EL (cell line): ENCODE data around the gene PLEKHA6.
A peak's percentile ranks its signal among the peaks of the same experiment; 100 is the strongest.

Source experiments
- DNase-seq: peaks from one replicate; pipeline ENCODE4 v3.0.0-alpha.2; 2016

PLEKHA6 gene

GRCh38 chr1:204359474-204360255 lies at the start of gene PLEKHA6:
TSS of gene PLEKHA6 (minus strand) at chr1:204359929. CDS start at chr1:204273727, 86,202 bp downstream.
- peak; percentile 57 for DNase-seq

- DNase-seq: peak; percentile 16
Measured at GRCh38 chr1:204409123-204409522, 49.4 kb upstream of the PLEKHA6 start.

- DNase-seq: no peak
Measured at GRCh38 chr1:204408602-204409001, 48.9 kb upstream of the PLEKHA6 start.

- DNase-seq: peak; percentile 75
Measured at GRCh38 chr1:204408074-204408507, 48.4 kb upstream of the PLEKHA6 start.

- DNase-seq: no peak
Measured at GRCh38 chr1:204407295-204407971, 47.7 kb upstream of the PLEKHA6 start.

GRCh38 chr1:204406621-204407020 lies 46.9 kb upstream of the PLEKHA6 start:
- DNase-seq: no peak

- DNase-seq: no peak
Measured at GRCh38 chr1:204405988-204406387, 46.3 kb upstream of the PLEKHA6 start.

- DNase-seq: no peak
Measured at GRCh38 chr1:204404629-204405028, 44.9 kb upstream of the PLEKHA6 start.

- DNase-seq: no peak
Measured at GRCh38 chr1:204402391-204402790, 42.7 kb upstream of the PLEKHA6 start.

GRCh38 chr1:204401730-204402129 lies 42.0 kb upstream of the PLEKHA6 start:
- no peak for DNase-seq

- no peak for DNase-seq
Measured at GRCh38 chr1:204400882-204401510, 41.3 kb upstream of the PLEKHA6 start.

- DNase-seq: peak; percentile 67
Measured at GRCh38 chr1:204398197-204399125, 38.7 kb upstream of the PLEKHA6 start.

- DNase-seq: no peak
Measured at GRCh38 chr1:204396015-204396583, 36.4 kb upstream of the PLEKHA6 start.

GRCh38 chr1:204391629-204392028 lies 31.9 kb upstream of the PLEKHA6 start:
- no peak for DNase-seq

- no peak for DNase-seq
Measured at GRCh38 chr1:204390751-204391466, 31.2 kb upstream of the PLEKHA6 start.

GRCh38 chr1:204385727-204386126 lies 26.0 kb upstream of the PLEKHA6 start:
- DNase-seq: no peak

- peak; percentile 66 for DNase-seq
Measured at GRCh38 chr1:204384636-204385352, 25.1 kb upstream of the PLEKHA6 start.

GRCh38 chr1:204383163-204383904 lies 23.6 kb upstream of the PLEKHA6 start:
- DNase-seq: no peak

GRCh38 chr1:204382714-204383083 lies 23.0 kb upstream of the PLEKHA6 start:
- DNase-seq: no peak

- DNase-seq: no peak
Measured at GRCh38 chr1:204380293-204380831, 20.6 kb upstream of the PLEKHA6 start.
